EH (cell line): Measurements from ENCODE around the gene RABEP2.
"Not testable (repeated sequence)": the region's sequence is repeated elsewhere in the genome, so short reads cannot be mapped to it uniquely, and the experiment has no call there.

ENCODE experiments used
- DNase-seq: peaks from one replicate; pipeline ENCODE4 v3.0.0-alpha.2; 2015; ENCODE audit warnings: low read depth

The RABEP2 gene

GRCh38 chr16:28932339-28933141 lies 7.5 kb upstream of the RABEP2 start:
- no peak for DNase-seq

DNA sequence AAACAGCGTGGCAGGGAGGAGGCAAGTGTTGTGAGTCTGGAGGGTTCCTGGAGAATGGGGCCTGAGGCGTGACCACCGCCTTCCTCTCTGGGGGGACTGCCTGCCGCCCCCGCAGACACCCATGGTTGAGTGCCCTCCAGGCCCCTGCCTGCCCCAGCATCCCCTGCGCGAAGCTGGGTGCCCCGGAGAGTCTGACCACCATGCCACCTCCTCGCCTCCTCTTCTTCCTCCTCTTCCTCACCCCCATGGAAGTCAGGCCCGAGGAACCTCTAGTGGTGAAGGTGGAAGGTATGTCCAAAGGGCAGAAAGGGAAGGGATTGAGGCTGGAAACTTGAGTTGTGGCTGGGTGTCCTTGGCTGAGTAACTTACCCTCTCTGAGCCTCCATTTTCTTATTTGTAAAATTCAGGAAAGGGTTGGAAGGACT lies 6.8 kb upstream of the RABEP2 start, which contains the start of gene CD19:
CD19 (plus strand) TSS at position 171 of the 425 bp plus-strand sequence; CDS start at position 201, 30 bp downstream.
- no peak for DNase-seq

DNA sequence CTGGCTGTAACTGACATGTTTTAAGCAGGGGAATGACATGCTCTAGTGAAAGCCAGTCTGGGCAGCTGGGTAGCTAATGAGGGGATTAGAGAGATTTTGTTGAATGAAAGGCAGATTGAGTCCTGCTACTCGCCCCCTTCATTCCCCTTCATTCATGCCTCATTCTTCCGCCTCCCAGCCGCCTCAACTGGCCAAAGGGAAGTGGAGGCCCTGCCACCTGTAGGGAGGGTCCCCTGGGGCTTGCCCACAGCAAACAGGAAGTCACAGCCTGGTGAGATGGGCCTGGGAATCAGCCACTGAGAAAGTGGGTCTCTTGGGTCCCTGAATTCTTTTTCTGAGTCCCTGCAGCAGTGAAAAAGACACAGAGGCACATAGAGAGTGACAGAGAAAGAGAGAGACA lies 5.6 kb upstream of the RABEP2 start:
- DNase-seq = no peak

DNA sequence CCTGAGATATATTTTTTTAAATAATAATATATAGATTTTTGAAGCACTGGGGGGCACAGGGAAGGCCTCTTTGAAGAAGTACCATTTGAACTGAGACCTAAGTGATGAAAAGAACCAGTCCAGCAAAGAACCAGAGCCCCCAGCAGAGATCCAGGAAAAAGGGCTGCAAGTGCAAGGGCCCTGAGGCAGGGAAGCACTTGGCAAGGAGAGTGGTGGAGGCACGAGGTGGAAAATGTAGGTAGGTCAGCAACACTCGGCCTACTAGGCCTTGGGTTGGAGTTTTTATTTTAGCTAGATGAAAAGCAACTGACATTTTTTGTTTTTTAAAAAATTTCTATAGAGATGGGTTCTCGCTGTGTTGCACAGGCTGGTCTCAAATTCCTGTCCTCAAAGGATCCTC lies 5.2 kb upstream of the RABEP2 start:
- DNase-seq = no peak

DNA sequence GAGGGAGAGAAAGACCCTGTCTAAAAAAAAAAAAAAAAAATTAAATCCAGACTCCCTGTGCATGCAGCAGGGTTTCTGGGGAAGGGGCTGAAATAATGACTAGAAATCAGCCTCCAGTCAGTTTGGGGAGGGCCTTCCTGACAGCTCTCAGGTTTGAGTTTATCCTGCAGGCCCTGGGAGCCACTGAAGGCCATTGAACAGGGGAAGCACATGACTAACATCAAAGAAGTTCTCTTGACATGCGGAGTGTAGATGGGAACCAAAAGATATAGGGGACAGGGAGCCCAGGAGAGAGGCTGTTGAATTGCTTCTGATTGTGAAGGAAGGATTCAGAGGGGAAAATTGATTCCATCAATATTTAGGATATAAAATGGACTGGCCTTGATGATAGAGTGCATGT lies 2.8 kb upstream of the RABEP2 start:
- DNase-seq = no peak

DNA sequence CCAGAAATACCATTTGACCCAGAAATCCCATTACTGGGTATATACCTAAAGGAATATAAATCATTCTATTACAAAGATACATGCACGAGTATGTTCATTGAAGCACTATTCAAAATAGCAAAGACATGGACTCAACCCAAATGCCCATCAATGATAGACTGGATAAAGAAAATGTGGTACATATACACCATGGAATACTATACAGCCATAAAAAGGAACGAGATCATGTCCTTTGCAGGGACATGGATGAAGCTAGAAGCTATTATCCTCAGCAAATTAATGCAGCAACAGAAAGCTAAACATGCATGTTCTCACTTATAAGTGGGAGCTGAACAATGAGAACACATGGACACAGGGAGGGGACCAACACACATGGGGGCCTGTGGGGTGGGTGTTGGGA lies 1.2 kb upstream of the RABEP2 start:
- DNase-seq = not testable (repeated sequence)

GRCh38 chr16:28925386-28926228 lies 569 bp upstream of the RABEP2 start:
- peak; percentile 88 for DNase-seq

GRCh38 chr16:28924399-28924761 lies 658 bp downstream of the RABEP2 start:
- no peak for DNase-seq

DNA sequence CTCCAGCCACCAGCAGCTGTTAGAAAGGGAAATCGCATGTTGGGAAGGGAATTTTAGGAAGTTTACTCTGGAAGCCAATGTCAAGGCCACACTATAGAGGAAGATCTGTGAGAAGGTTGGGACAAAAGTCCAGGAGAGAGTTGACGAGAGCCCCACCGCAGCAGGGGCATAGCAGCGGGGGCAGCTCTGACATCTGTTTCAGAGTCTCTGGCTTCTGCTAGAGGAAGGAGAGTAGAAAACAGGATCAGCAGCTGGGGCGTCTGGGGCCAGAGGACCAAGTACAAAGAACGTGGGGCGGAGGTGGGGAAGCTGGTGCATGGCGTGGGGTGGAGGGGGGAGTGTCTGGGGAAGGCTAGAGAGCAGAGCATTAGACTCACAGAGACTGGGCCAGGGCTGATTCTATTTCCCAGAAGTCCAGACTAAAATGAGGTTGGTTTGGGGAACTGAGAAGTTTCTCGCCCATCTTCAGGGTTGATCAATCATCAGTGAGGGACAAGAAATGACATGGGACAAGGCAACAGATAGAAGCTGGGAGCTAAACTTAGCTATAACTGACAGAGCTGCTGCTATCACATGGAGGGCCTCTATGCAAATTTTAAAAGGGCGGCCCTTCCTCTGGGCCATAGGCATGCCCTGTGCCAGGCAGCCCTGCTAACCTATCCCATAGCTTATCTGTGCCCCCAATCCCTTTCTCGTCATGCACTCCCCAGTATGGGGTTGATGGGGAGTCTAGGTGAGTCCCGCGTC lies 1.2 kb downstream of the RABEP2 start:
- no peak for DNase-seq

- no peak for DNase-seq
These were observed 1.8 kb downstream of the RABEP2 start for GRCh38 chr16:28923231-28923587.

GRCh38 chr16:28918698-28919097 lies 6.3 kb downstream of the RABEP2 start:
- DNase-seq = no peak

DNA sequence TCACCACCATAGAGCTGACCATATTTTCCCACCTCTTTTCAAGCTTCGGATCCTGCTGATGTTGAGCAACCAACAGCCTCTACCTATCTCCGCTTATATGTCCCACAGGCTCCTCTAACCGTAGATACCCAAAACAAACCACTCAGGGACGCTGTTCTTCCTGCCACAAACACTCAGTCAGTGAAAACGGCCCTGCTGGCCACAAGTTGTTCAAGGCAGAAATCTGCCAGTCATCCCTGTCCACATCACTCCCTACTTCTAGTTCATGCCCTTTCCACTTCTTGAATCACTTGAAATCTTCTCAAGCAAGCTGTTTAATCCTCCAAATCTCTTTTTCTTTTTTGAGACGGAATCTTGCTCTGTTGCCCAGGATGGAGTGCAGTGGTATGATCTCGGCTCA lies 7.9 kb downstream of the RABEP2 start:
- DNase-seq = no peak

DNA sequence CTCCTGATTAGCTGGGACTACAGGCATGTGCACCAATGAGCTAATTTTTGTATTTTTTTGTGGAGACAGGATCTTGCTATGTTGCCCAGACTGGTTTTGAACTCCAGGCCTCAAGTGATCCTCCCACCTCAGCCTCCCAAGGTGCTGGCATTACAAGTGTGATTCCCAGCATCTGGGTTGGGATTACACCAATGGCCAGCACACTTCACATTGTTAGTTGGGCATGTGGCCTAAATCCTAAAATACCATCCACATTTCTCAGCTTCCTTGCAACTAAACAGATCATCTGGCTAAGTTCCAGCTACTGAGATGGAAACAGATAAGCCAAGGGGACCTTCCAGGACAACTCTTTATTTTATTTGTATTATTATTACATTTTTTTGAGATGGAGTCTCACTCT lies 9.9 kb downstream of the RABEP2 start:
- peak; percentile 88 for DNase-seq

DNA sequence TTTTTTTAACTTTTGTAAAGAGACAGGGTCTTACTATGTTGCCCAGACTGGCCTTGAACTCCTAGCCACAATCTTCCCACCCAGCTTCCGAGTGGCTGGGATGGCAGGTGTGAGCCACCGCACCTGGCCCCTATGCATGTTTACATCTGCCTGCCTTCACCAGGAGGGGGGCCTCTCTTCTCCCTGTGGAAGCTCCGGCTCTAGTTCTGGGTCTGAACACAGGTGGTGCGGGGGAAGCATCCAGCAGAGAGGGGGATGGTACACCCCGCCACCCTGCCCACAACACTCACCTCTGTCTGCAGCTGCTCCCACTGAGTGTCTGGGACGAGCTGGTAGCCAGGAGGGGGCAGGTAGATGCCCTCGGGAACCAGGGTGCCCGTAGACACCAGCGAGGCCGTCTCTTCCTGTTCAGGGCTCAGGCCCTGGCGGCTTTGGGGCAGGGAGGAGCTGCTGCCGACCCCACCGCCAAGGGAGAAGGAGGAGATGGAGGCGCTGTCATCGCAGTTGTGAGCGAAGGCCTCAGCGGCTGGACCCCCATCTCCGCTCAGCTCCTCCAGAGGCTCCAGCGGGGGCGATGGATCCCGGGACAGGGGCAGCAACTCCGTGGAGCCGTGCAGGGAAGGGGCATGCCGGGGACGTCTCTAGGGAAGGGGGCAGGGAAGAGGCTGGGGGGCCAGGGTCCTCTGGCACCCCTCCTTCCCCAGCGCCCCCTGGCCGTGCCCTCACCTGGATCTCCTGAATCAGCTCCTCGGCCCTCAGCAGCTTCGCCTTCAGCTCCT lies 10.9 kb downstream of the RABEP2 start:
- no peak for DNase-seq

DNA sequence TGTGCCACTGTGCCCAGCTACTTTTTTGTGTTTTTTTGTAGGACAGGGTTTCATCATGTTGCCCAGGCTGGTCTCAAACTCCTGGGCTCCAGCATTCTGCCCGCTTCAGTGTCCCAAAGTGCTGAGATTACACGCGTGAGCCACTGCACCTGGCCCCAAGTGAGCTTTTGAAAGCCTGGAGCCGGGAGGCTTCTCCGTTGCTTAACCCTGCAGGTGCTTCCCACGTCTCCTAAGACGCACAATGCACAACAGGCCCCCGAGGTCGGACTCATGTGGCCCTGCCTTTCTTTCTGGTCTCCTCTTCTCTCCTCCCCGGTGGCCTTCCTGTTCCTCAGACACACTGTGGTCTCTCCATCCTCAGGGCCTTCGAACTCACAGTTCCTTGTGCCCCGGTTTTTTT lies 12.5 kb downstream of the RABEP2 start:
- no peak for DNase-seq

DNA sequence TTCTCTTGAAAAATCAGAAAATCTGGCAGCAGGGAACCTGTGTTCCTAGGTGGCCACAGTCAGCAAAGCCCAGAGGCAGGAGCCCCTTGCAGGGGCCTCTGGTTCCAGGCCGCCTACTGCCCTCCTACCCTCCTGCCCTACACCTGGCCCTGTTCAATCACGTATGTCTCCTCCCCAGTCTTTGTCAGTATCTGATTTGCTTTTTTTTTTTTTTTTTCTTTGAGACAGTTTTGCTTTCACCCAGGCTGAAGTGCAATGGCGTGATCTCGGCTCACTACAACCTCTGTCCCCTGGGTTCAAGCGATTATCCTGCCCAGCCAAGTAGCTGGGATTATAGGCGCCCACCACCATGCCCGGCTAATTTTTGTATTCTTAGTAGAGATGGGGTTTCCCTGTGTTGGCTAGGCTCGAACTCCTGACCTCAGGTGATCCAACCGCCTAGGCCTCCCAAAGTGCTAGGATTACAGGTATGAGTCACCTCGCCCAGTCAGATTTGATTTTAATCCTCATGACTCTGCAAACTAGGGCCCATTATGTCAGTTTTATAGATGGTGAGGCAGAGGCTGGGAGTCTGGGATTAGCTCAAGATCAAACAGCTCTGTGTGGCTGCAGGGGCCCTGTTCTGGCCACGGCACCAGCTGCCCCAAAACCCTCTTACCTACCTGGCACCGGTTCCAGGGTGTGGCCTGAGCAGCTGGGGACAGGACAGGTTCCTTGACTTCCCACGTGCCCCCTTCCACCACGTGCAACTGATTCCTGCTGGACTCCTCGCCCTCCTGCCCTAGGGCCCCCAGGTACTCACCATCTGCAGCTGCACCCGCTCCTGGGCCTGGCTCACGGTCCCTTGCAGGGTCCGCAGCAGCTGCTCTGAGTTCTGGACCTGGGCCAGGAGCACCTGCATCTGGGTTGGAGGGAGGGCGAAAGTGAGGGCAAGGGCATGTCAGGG lies 14.7 kb downstream of the RABEP2 start:
- DNase-seq = no peak

DNA sequence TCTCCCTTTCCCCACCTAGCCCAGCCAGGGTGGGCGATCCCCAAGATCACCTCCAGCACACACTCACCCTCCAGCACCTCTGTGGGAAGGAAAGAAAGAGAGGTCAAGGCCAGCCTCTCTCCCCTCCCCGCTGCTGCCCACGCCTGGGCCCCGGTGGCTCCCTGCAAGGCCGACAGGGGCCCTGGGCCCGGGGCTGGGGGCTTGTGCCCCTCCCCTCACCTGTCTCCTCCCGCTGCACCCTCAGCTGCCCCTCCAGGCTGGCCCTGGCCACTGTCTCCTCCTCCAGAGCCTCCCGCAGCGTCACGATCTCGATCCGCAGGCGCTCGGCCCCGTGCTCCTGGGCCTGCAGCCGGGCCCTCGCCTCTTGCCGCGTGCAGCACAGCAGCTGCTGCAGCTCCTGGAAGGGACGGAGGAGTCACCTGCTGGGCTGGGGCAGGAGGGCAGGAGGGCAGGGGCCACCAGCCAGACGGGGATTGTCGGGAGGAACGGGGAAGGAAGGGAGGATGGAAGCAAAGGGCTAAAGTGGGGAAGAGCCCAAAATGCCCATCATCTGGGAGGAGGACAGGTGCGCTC lies 19.2 kb downstream of the RABEP2 start:
- no peak for DNase-seq

- DNase-seq = no peak
These were observed 19.7 kb downstream of the RABEP2 start for GRCh38 chr16:28905229-28905754.

DNA sequence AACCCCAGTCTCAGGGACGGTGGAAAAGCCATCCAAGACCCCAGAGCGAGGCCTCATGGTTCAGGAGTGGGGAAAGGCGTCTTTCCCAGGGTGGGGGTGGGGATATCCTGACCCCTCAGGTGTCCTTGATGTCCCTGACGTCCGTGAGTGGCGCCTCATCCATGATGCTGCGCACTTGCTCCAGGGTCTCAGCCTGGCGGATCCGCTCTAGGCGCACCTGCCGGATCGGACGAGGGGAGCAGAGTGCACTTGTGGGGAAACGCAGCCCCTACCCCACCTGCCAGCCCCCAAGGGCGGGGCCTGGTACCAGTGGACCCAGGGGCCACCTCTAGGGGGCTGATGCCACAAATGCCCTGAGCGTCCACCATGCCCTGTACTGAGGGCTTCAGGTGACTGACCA lies 20.2 kb downstream of the RABEP2 start:
- DNase-seq = no peak

DNA sequence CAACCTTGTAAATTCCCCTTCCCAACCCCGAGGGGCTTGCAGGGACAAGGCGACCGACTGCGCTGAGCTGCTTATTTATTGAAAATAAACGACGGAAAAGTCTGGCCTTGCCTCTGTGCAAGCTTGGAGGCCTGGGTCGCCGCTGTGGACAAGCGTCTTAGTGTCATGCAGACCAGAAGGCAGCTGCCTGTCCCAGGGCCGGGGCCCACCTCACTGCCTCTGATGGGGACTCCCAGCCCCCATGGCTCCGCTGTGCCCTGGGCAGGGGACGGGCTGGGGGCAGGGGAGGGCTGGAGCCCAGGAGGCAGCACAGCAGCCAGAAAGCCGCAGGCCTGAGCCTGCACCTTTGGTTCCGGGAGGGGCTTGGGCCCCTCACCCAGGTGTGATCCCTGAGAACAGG lies 20.7 kb downstream of the RABEP2 start:
- DNase-seq = no peak
